ENCODE results near the gene C19orf73.

Gene C19orf73

GRCh38 chr19:49111218-49111998, 7.5 kb downstream of the C19orf73 start:
- no peak overlapping the region for H3K4me3 ChIP-seq (ENCODE audit: low read depth, low read length)
- no peak for TF ChIP-seq CTCF (IDR thresholded peaks at IDR 0.05; ENCODE audit: borderline replicate concordance, insufficient read depth, low read depth, low read length)

GRCh38 chr19:49110567-49110966, 8.4 kb downstream of the C19orf73 start:
- no peak overlapping the region for H3K4me3 ChIP-seq (ENCODE audit: low read depth, low read length)
- no peak for TF ChIP-seq CTCF (IDR thresholded peaks at IDR 0.05; ENCODE audit: borderline replicate concordance, insufficient read depth, low read depth, low read length)

- no peak overlapping the region for H3K4me3 ChIP-seq (ENCODE audit: low read depth, low read length)
- no peak for TF ChIP-seq CTCF (IDR thresholded peaks at IDR 0.05; ENCODE audit: borderline replicate concordance, insufficient read depth, low read depth, low read length)
Measured at GRCh38 chr19:49109569-49110233, 9.2 kb downstream of the C19orf73 start.

GRCh38 chr19:49109051-49109450, 9.9 kb downstream of the C19orf73 start:
- no peak overlapping the region for H3K4me3 ChIP-seq (ENCODE audit: low read depth, low read length)
- no peak for TF ChIP-seq CTCF (IDR thresholded peaks at IDR 0.05; ENCODE audit: borderline replicate concordance, insufficient read depth, low read depth, low read length)

- TF ChIP-seq CTCF (IDR thresholded peaks at IDR 0.05; ENCODE audit: borderline replicate concordance, insufficient read depth, low read depth, low read length) = no peak
Measured at GRCh38 chr19:49107625-49108459, 11.1 kb downstream of the C19orf73 start.

GRCh38 chr19:49106648-49107135, 12.3 kb downstream of the C19orf73 start:
- TF ChIP-seq CTCF (IDR thresholded peaks at IDR 0.05; ENCODE audit: borderline replicate concordance, insufficient read depth, low read depth, low read length) = peak; percentile 83
- H3K4me3 ChIP-seq (ENCODE audit: low read depth, low read length) = no peak overlapping the region

More at GRCh38 chr19:49107625-49108459, 11.1 kb downstream of the C19orf73 start:
- no peak overlapping the region for H3K4me3 ChIP-seq (ENCODE audit: low read depth, low read length)
